Ishikawa (cell line): ENCODE results near the gene FGR.

Source experiments
- NFIC ChIP-seq: IDR thresholded peaks from 2 replicates; pipeline ENCODE4 v1.6.1; 2012
- TF ChIP-seq, protein P1 (sequence below): IDR thresholded peaks from 2 replicates; pipeline ENCODE4 v1.6.1; 2012

DNA sequence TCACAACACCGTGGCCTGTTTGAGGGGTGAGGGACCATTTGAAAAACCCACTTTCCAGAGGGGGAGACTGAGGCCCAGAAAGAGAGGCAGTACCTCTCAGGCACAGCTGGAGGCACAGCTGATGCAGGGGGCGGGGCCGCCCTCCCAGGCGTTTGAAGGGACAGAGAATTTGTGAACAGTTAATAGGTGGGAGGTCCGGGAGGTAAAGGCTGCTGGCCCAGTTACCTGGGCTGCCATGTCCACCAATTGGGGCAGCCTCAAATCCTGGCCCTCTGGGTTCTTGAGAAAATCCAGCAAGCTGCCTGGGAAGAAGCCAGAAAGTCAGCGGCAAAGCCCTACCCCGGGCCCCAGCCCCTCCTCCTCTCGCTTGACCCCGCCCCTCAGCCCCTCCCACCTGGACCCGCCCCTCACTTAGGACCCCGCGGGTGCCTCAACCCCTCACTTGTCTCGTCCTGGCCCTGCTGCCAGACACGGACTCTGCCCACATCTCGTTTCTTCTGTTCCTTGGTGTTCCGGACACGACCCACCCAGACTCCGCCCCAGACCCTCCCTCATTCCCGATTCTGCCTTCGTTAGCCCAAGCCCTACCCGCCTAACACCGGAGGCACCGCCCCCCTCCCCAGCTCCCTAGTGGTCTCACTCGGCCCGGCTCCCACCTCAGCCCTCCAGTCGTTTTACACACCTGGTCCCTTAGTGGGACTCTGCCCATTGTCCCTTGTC is 20.2 kb downstream of the FGR start:
- TF ChIP-seq NFIC, result no peak
- TF ChIP-seq, protein P1, sequence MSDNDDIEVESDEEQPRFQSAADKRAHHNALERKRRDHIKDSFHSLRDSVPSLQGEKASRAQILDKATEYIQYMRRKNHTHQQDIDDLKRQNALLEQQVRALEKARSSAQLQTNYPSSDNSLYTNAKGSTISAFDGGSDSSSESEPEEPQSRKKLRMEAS, result no peak
